Measurements from ENCODE around the gene EIF2B2.

Gene EIF2B2

DNA sequence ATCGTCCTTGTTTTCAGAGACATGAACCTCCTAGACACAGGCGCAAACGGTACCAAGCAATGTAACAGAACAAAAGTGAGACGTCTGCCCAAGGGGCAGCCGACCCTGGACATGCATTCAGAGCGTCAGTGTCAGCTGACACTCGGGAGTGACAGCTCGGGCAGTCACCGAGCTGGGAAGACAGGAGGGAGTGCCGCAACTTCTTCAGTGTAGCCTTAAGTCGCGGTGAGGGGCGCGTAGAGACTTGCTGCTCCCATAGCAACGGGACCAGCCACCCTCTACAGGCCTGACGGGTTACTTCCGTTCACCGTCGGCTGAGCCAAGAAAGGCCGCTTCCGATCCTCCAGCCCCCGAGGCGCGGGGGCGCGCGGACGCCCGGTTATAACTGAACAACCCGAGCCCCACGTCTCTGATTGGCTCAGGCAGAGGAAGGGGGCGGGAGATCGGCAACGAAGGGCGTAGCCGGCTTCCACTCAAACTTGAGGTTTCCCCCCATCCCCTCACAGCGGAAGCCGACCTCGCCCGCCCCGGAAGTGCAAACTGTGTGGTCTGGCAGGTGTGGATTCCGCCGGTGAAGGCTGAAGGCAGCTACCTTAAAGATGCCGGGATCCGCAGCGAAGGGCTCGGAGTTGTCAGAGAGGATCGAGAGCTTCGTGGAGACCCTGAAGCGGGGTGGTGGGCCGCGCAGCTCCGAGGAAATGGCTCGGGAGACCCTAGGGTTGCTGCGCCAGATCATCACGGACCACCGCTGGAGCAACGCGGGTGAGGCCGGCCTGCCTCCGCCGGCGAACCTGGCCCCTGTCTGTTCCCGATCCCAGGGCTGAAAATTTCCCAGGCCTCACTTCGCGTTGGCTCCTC is at the start of gene EIF2B2:
Gene EIF2B2 (plus strand): TSS at position 530 of the 858 bp plus-strand sequence. CDS start 70 bp downstream, at position 600.
- DNase-seq = peak; percentile 98

DNA sequence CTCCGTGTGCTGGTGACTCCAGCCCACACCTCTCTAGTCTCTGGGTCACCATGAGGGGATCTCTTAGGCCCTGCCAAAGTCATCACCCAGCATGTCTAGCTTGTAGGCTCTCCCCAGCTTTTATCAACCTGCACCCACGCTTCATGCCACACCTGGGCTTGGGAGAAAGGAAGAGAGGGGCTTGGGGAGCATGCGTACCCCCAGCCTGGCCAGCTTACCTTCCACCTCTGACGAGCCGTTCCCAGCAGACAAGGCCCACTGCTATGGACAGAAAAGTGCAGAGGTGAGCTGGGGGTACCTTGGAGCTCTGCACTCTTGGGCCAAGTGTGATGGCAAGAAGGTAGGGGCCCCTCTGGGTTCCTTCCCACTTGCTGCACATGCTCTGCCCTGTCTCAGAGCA is 49.0 kb upstream of the EIF2B2 start:
- DNase-seq = no peak

DNA sequence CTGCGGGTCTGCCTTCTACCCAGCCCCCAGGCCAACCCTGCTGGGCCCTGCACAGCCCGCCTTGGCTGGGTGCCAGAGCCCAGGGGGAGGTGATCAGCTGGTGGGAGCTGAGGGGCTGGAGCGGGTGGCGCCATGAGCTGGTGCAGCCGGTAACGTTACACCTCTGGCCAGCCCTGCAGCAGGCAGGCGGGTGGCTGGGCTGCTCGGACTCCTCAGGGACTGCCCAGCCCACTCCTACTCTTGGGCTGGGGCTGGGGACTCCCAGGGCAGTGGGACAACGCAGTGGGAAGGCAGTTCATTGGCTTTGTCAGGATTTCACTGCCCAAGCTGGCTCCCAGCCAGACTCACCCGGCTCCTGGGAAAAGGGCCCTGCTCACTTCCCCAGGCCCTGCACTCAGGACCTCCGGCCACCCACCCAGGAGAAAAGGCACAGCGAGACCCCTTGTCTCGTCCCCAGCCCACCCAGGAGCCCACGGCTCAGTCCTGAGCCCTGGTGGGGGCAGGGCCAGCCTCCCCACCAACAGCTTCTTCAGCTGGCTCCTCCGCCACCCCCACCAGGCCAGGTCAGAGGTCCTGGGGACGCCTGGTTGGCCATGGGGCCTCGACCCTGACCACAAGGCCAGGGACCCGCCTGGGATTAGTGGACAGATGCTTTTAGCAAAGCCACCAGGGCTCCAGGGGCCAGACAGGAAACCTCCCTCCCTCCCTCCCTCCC is 48.3 kb upstream of the EIF2B2 start:
- no peak for DNase-seq

DNA sequence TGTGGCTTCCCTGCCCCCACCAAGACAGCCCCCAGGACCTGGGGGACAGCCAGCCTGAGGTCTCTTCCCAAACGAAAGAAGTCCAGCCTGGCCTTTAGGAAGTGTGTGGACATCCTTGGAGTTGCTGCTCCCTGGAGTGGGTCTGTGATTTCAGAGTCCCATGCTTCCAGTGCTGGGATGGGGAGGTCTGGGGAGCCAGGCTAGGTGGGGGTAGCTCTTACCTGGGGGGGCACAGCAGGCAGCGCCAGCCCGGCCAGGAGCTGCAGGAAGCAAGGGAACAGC is 47.8 kb upstream of the EIF2B2 start:
- no peak for DNase-seq

DNA sequence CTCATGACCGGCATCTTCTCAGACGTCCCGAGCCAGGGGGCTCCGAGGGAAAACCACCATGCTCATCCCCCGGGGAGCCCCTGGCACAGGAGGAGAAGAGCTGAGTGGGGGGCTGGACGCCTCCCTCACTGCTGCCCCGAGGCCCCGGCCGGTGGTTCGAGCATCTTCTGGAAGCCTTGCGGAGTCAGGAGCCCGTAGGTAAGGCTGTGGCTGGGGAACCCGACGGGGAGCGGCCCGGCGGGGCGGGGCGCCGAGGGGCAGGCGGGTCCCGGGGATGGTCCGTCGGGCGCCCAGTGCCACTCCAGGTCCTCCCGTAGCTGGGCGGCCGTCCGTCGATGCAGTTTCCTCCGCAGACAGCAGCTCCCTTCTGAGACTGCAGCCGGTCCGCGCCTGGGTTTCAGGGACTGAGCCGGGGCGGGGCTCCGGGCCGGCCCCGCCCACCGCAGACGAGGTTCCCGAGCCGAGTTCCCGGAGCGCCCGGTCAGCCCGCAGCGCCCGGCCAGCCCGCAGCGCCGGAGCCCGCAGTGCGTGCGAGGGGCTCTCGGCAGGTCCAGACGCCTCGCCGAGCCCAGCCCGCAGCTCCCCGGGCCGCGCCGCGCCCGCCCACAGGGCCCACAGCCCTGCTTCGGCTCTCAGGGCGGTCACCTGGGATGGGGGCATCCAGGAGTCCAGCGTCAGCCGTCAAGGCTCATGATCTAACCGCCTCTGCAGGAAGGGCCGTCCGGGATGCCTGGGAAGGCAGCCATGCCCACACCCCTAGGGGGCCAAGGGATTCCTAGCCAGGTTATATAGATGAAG is 47.3 kb upstream of the EIF2B2 start, which contains the start of gene PGF:
Gene PGF (minus strand): TSS at position 369 of the 798 bp plus-strand sequence. CDS start 355 bp downstream, at position 14.
- DNase-seq = no peak

DNA sequence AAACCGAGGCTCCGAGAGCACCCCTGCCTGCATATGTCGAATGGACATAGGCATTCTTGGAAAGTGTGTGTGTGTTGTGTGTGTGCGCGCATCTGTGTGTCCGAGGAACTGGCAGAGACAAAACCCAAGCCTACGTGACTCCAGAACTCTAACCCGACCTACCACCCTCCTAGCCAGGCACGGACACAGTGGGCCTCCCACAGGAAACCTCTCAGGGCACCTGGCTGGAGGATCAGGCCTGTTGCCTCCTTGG is 46.8 kb upstream of the EIF2B2 start:
- DNase-seq = no peak

DNA sequence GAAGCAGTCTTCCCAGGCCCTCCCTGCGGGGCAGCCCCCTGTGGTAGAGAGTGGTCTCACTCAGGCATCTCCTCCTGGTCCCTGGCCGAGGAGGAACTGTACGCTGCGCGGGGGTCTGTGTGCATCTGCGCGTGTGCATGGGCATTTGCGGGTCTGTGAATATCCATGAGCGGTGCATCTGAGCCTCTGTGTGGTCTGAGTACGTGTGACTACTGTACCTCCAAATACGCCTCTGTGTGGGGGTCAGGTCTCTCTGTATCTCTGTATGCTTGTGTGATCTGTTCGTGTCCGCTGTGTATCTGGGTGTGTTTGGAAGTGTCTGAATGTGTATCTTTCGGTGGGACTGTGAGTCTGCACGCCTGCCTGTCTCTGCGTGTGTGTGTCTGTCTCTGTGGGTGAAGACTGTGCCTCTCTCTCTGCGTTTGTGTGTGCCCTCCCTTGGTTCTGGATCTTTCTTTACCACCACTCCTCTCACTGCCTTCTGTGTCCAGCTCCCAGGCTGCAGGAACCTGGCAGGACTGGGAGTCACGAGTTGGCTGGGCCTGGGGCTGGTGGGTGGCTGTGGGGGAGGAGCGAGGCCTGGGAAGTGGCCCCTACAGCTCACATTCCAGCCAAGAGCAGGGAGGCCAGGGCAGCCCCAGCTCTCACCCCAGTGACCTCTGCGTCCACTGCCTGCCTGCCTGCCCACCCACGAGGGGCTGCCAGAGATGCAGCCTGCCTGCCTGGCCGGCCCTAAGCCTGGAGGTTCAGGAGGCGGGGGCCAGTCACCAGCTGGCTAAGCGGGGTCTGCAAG is 46.2 kb upstream of the EIF2B2 start:
- no peak for DNase-seq

DNA sequence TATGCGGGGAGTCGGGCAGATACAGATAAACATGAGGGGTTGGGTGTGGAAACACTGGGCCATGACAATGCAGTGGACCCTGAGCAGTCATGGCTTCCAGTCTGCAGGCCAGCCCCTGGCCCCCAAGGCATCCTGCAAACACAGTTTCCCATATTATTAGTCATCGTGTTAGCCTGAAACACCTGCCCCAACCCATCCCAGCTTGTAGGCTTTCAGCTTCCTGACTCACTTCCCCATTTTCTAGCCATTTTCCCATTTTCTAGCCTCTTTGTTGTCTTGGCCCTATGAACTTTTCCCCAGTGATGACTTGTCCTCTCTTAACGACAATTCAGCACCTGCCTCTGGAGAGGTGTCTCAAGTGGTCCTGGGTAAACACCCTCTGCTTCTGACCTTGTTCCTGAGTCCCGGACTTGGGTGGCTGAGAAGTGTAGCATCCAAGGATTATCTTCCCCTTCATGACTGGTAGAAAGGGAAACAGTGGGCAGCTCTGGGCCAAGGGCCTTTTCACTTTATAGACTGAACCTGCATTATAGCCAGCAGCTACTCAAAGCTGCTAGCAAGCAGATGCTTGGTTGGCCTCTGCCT is 43.0 kb upstream of the EIF2B2 start:
- no peak for DNase-seq

DNA sequence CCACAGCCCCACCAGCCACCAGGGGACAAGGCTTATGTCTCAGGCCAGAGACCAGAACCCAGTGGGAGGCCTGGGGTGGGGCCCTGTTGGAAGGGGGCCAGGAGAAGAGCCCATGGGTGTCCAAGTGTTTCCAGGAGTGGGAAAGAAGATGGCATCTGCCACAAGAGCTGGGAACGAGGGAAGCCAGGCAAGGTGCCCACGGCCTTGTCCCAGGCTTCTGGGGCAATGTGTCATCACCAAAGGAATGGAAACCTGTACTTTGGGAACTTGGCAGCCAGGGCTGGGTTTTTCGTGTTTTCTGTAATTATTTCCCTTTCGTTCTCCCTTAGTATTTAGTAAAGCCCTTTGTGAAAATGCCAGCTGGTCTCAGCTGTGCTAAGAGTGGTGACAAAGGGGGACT is 42.0 kb upstream of the EIF2B2 start:
- DNase-seq = no peak

DNA sequence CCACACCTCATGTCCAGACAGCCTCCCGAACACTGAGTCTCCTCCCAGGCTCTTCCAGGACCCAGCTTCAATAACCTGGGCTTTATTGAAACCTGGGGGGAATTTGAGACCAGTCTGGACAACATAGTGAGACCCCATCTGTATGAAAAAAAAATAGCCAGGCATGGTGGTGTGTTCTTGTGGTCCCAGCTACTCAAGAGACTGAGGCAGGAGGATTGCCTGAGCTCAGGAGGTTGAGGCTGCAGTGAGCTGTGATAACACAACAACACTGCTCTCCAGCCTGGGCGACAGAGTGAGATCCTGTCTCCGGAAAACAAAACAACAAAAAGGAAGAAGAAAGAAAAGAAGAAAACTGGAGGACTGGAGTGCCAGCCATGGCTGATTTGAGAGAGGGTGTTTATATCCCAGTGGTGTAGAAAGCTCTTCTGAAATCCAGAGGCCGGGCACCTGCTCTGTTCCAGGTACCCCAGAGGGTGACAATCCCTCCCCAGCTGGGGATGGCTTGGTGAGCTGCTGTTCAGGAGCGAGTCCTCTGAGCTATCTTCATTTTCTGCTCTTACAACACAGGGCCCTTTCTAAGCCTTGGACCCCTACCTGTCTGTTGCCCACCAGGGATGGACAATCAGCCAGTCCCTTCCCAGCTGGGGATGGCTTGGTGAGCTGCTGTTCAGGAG is 41.3 kb upstream of the EIF2B2 start:
- no peak for DNase-seq

DNA sequence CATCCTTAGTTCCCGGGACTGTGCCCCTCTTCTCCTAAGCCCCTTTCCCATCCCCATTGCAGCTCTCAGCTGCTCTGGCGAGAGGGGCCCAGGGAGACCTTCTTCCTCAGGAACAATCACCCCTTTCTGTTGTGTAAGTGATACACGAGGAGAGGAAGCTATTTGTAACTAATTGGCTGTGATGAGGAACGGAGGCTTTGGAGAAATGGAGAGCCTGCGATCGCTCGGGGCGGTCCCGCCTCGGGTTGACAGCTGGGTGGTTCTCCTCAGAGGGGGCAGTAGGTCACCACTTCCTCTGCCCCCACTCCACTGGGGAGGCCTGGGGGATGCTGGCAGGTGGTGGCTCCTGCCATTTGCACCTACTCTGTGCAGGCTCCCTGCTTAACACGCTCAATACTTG is 40.7 kb upstream of the EIF2B2 start:
- DNase-seq = no peak

DNA sequence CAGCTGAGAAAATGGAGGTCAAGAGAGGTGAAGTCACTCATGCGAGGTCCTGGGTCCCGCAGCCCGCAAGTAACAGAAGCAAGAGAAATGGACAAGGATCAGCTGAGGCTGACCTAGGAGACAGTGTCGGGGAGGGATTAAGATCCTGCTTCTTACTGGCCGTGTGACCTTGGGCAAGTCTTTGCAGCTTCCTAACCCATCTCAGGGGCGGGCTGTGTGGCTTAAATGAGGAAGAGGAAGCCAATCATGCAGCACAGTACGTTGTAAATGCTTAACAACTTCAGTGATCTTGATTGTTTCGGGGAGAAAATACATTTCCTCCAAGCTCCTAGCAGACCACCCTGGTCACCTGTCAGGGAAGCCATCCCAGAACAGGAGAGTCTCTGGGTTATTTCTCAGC is 40.2 kb upstream of the EIF2B2 start:
- DNase-seq = no peak

DNA sequence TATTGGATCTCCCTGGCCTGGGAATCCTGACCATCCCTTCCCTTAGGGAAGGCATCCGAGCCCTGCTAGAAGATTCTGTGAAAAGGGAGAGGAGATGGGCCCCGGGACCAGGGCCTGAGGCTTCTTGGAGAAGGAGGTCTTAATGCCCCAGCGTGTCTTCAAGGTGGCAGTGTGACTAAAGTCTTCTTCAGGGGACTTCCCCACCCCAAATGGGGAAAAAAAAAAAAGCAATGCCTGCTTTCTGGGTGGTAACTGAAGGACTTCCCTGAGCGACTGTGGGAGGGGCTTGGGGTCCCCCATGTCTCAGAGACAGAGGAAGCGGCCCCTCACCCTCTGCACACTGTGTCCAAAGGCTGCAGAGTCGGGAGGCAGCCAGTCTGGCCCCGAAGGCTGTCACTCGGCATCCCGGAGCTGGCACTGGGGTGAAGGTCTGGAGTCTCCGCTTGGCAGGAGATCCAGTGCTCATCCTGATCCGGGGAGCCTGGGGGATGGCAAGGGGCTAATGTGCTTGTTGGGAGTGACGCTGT is 39.5 kb upstream of the EIF2B2 start:
- DNase-seq = no peak

DNA sequence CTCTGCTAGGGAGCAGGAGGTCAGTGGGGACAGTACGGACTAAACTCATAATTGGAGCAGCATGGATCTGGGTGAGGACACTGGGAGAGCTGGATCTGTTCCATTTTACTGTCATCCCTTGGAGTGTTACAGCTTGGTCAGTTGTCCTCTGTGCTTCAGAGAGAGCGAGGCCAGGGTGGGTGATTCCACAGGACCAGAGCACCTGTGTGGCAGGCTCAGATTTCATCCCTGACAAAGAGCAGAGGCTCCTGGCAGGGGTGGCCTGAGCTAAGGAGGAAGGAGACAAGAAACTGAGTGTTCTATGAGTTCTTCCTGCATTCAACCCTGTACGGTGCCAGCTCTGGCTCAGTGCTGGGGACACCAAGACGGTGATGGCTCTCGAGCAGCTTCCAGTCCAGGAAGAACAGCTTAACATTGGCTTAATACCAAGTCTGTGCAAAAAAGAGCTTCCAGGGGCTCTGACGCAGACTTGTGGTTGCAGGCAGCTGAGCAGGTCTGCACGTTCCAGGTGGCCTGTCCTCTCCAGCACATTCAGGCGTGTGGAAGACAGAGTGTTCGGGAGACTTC is 38.9 kb upstream of the EIF2B2 start:
- DNase-seq = no peak

DNA sequence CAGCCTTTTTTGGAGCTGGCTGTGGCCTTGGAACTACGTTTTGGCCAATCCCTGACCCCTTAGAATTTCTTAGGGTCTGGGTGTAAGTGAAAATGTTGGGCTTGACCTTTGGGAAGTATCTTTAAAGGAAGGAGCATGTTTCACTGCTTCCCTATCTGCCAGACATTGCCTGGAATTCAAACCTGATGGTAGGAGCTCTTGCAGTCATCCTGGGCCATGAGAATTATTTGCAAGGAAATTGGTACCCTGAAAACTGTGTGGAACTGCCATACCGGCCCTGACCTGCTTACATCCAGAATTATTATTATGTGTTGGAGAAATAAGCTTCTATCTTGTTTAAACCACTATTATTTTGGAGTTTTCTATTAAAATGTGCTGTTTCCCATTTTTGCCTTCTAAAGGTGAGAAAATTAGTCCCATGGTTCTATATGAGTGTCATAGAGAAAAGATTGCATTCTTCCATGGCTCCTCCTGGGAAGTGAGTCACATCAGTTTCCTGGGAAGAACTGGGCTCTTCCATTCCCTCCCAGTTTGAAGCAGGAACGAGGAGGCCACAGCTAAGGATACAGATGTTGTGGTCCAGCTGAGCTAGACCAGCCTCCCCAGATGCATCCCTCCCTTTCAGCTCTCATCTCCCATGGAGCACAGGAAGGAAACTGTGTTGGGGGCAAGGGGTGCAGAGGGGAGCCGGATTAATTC is 37.8 kb upstream of the EIF2B2 start:
- DNase-seq = no peak

DNA sequence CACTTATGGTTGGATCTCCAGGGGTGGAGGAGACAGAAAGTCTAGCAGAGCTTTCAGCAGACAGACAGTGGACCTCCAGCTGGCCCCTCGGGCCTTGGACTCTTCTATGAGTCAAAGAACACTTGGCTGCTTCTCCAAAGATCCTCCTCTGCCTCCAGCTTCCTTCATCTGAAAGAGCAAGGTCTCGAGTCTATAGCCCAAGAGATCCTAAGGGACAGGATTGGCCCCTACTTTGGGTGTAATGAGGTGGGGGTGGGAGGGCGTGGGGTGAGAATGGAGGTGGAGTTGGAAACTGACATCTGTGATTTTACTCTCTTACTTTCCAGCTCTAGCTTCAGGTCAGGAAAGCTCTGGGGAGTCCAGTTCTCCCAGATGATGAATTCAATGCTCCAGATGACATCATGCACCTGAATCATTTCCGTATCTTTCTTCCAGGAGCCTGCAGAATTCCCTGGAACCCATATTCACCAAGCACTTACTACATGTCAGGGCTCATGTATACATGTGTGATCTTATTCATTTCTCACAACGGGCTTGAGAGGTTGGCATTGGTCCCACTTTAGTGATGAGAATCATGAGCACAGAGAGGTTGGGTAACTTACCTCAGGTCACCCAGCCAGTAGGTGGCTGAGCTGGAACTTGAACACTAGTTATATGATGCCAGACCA is 37.1 kb upstream of the EIF2B2 start:
- no peak for DNase-seq

DNA sequence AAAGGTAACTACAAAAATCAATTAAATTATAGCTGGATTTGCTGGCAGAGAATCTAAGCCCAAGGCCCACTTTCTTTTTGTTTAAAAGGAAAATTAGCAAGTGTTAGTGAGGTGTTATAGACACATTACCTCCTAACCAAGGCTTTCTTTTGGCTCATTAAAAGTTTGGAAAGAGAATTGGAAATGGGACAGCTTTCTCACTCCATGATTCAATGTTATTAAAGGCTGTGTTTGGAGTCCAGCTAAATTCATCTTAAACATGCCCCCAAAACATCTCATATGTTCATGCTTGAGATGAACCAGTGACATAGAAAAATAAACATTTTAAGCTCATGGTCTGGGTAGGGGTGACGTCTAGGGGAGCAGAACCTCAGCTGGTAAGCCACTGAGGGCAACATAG is 33.9 kb upstream of the EIF2B2 start:
- no peak for DNase-seq

DNA sequence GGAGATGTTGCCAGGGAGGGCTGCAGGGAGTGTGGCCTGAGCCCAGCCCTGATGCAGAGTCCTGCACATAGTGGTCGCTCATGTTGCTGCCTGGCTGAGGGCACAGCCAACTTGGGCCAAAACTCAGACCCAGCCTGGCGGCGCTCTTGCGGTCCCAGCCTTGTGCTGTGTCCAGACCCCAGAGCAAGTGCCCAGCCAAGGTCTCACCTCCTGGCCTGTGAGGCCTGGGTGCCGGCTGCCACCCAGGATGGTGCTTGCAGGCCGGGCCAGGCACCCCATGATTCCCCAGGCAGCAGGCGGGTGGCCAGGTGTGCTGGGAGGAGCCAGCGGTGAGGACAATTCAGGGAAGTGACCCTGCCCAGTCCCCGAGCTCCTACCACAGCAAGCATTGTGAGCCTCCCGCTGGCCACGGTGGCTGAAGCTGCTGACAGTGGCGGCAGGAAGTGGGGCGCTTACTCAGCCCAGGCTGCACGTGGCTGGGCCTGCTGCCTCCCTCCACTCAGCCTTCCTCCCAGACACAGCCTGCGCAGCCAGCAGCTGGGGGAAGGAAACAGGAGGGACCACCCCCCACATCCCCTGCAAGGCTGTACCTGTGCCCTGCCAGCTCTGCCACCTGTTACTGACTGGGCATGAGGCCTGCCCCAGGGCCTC is 29.6 kb upstream of the EIF2B2 start:
- DNase-seq = no peak

DNA sequence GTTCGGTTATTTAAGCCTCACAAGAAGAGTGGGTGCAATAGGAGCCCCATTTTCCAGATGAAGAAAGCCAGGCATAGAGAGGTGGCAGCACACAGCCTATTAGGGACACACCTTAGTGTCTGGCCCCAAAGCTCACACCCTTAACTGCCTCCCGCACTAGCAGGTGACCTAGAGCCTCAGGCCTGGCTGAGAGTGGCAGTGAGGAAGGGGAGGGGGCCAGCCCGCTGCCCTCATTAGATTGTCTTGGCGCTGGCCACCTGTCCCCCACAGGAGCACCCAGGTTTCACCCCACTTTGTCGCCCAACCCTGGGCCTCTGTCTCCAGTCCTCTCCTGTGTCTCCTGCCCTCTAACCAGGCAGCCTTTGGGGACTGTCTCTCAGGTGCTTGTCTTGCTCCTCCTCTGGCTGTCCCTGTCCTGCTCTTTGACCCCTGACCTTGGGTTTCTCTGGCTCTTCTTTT is 28.8 kb upstream of the EIF2B2 start:
- DNase-seq = no peak
